ENCODE data around the gene STRN4. TPM values are rescaled to one million over a fixed set of nuclear protein-coding genes. Genes with fewer than 3 reads are reported as not detected.
A peak's percentile ranks its signal among the peaks of the same experiment; 100 is the strongest.

Gene STRN4
- polyA plus RNA-seq, 1 donor = 68.1 TPM

DNA sequence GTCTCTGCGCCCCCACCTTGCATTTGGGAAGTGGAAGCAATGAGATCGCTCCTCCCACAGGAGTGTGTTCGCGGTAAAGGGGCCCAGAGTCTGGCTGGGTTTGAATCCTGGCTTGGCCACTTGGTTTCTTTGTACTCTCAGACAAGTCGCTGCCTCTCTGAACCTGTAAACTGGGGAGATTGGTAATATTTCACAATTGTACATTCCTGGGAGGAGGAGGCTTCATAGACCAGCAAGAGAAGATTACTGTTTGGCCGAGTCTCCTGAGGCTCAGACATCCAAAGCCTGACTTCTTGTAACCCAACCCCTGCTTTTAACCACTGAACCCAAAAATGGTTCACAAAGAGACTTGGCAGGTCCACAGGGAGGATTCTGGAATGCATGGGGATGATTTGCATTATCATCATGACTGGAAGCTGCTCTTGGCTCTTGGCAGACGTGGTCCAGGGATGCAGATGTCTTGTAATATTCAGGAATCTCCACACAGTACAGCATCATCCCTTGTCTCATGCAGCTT is 13.6 kb upstream of the STRN4 start:
- no CpG with 5 or more reads among the region's 7 CpGs for WGBS (ENCODE audit: insufficient coverage, low lambda C conversion rate)
- no peaks in the 10 kb centered on the region for H3K27me3 ChIP-seq (ENCODE audit: control insufficient read depth, insufficient read depth, low read length)
- no peaks in the 10 kb centered on the region for H3K9me3 ChIP-seq (ENCODE audit: control insufficient read depth, low read depth, low read length)
- H3K4me3 ChIP-seq (ENCODE audit: low read length) = no peak overlapping the region
- DNase-seq = no peak
- no peak overlapping the region for H3K27ac ChIP-seq (ENCODE audit: low read length)
- peaks cover 4% of the 10 kb centered on the region for H3K4me1 ChIP-seq (ENCODE audit: control insufficient read depth, insufficient read depth, low read length)
- H3K36me3 ChIP-seq (ENCODE audit: control insufficient read depth, insufficient read depth, low read length) = peaks cover 9% of the 10 kb centered on the region

DNA sequence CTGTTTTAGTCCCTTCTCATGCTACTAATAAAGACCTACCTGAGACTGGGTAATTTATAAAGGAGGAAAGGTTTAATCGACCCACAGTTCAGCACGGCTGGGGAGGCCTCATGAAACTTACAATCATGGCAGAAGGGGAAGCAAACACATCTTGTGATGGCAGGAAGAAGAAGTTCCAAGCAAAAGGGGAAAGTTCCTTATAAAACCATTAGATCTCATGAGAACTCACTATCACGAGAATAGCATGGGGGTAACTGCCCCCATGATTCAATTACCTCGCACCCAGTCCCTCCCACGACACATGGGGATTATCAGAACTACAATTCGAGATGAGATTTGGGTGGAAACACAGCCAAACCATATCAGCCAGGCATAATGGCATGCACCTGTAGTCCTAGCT is 13.0 kb upstream of the STRN4 start:
- WGBS (ENCODE audit: insufficient coverage, low lambda C conversion rate) = no CpG with 5 or more reads among the region's 6 CpGs
- H3K36me3 ChIP-seq (ENCODE audit: control insufficient read depth, insufficient read depth, low read length) = peaks cover 9% of the 10 kb centered on the region
- no peak for DNase-seq
- no peaks in the 10 kb centered on the region for H3K4me1 ChIP-seq (ENCODE audit: control insufficient read depth, insufficient read depth, low read length)
- H3K27me3 ChIP-seq (ENCODE audit: control insufficient read depth, insufficient read depth, low read length) = no peaks in the 10 kb centered on the region
- H3K9me3 ChIP-seq (ENCODE audit: control insufficient read depth, low read depth, low read length) = no peaks in the 10 kb centered on the region
- no peak overlapping the region for H3K4me3 ChIP-seq (ENCODE audit: low read length)
- no peak overlapping the region for H3K27ac ChIP-seq (ENCODE audit: low read length)

- H3K4me3 ChIP-seq (ENCODE audit: low read length) = no peak overlapping the region
- no peaks in the 10 kb centered on the region for H3K9me3 ChIP-seq (ENCODE audit: control insufficient read depth, low read depth, low read length)
- WGBS (ENCODE audit: insufficient coverage, low lambda C conversion rate) = no CpG with 5 or more reads among the region's 30 CpGs
- DNase-seq = no peak
- H3K27ac ChIP-seq (ENCODE audit: low read length) = no peak overlapping the region
- no peaks in the 10 kb centered on the region for H3K4me1 ChIP-seq (ENCODE audit: control insufficient read depth, insufficient read depth, low read length)
- no peaks in the 10 kb centered on the region for H3K27me3 ChIP-seq (ENCODE audit: control insufficient read depth, insufficient read depth, low read length)
- peaks cover 17% of the 10 kb centered on the region for H3K36me3 ChIP-seq (ENCODE audit: control insufficient read depth, insufficient read depth, low read length)
These were observed 10.3 kb upstream of the STRN4 start for GRCh38 chr19:46756544-46756888.

GRCh38 chr19:46755853-46756543 is 9.7 kb upstream of the STRN4 start:
- no peaks in the 10 kb centered on the region for H3K4me1 ChIP-seq (ENCODE audit: control insufficient read depth, insufficient read depth, low read length)
- H3K4me3 ChIP-seq (ENCODE audit: low read length) = no peak overlapping the region
- WGBS (ENCODE audit: insufficient coverage, low lambda C conversion rate) = no CpG with 5 or more reads among the region's 86 CpGs
- DNase-seq = no peak
- H3K27ac ChIP-seq (ENCODE audit: low read length) = no peak overlapping the region
- no peaks in the 10 kb centered on the region for H3K9me3 ChIP-seq (ENCODE audit: control insufficient read depth, low read depth, low read length)
- H3K27me3 ChIP-seq (ENCODE audit: control insufficient read depth, insufficient read depth, low read length) = no peaks in the 10 kb centered on the region
- H3K36me3 ChIP-seq (ENCODE audit: control insufficient read depth, insufficient read depth, low read length) = peaks cover 17% of the 10 kb centered on the region

- H3K36me3 ChIP-seq (ENCODE audit: control insufficient read depth, insufficient read depth, low read length) = peaks cover 17% of the 10 kb centered on the region
- H3K9me3 ChIP-seq (ENCODE audit: control insufficient read depth, low read depth, low read length) = no peaks in the 10 kb centered on the region
- WGBS (ENCODE audit: insufficient coverage, low lambda C conversion rate) = no CpG with 5 or more reads among the region's 39 CpGs
- no peaks in the 10 kb centered on the region for H3K4me1 ChIP-seq (ENCODE audit: control insufficient read depth, insufficient read depth, low read length)
- no peak overlapping the region for H3K27ac ChIP-seq (ENCODE audit: low read length)
- no peak for DNase-seq
- no peak overlapping the region for H3K4me3 ChIP-seq (ENCODE audit: low read length)
- no peaks in the 10 kb centered on the region for H3K27me3 ChIP-seq (ENCODE audit: control insufficient read depth, insufficient read depth, low read length)
These were observed 9.0 kb upstream of the STRN4 start for GRCh38 chr19:46755077-46755852.

DNA sequence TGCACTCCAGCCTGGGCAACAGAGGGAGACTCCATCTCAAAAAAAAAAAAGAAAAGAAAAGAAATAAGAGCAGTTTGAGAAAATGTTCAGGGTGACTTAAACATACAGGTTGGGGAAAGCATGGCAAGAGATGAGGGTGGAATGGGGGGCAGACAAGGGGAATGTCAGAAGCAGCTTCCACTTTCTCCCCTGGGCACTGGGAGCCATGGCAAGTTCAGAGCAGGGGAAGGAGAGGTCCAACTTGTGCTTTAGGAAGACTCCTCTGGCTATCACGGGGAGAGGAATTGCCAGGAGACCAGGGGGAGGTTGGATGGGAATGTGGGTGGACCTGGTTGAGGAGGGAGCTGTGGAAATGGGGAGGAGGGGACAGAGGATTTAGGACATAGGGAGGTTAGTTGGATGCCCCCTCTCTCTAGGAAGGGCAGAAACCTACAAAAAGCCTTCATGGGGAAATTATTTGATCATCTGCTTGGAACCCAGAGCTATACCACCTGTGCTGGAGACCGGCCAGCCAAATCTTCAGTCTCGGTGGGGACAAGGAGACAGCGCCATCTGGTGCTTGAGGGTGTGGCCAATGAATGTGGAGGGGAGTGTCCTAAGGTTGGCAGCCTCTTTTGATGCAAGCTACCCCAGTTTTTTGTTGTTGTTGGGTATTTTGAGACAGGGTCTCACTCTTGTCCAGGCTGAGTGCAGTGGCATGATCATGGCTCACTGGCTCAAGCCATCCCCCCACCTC is 7.3 kb upstream of the STRN4 start:
- no peak overlapping the region for H3K4me3 ChIP-seq (ENCODE audit: low read length)
- H3K27me3 ChIP-seq (ENCODE audit: control insufficient read depth, insufficient read depth, low read length) = no peaks in the 10 kb centered on the region
- WGBS (ENCODE audit: insufficient coverage, low lambda C conversion rate) = no CpG with 5 or more reads among the region's 4 CpGs
- no peaks in the 10 kb centered on the region for H3K4me1 ChIP-seq (ENCODE audit: control insufficient read depth, insufficient read depth, low read length)
- peaks cover 17% of the 10 kb centered on the region for H3K36me3 ChIP-seq (ENCODE audit: control insufficient read depth, insufficient read depth, low read length)
- peak in 1 of 2 donors; percentile 41 for DNase-seq
- H3K9me3 ChIP-seq (ENCODE audit: control insufficient read depth, low read depth, low read length) = no peaks in the 10 kb centered on the region
- H3K27ac ChIP-seq (ENCODE audit: low read length) = no peak overlapping the region

- no peak overlapping the region for H3K27ac ChIP-seq (ENCODE audit: low read length)
- H3K4me3 ChIP-seq (ENCODE audit: low read length) = no peak overlapping the region
- no peak for DNase-seq
- H3K4me1 ChIP-seq (ENCODE audit: control insufficient read depth, insufficient read depth, low read length) = peaks cover 2% of the 10 kb centered on the region
- no CpG with 5 or more reads among the region's 21 CpGs for WGBS (ENCODE audit: insufficient coverage, low lambda C conversion rate)
- no peaks in the 10 kb centered on the region for H3K27me3 ChIP-seq (ENCODE audit: control insufficient read depth, insufficient read depth, low read length)
- H3K9me3 ChIP-seq (ENCODE audit: control insufficient read depth, low read depth, low read length) = no peaks in the 10 kb centered on the region
- peaks cover 8% of the 10 kb centered on the region for H3K36me3 ChIP-seq (ENCODE audit: control insufficient read depth, insufficient read depth, low read length)
These were observed 2.3 kb upstream of the STRN4 start for GRCh38 chr19:46748325-46749109.

- peak within 1 kb of the TSS; percentile 97 for H3K4me3 ChIP-seq (ENCODE audit: low read length)
- H3K4me1 ChIP-seq (ENCODE audit: control insufficient read depth, insufficient read depth, low read length) = peaks cover 2% of the 10 kb centered on the region
- no CpG with 5 or more reads among the region's 68 CpGs for WGBS (ENCODE audit: insufficient coverage, low lambda C conversion rate)
- peak in 1 of 2 donors; percentile 44 for DNase-seq
- H3K27ac ChIP-seq (ENCODE audit: low read length) = no peak within 1 kb of the TSS
- H3K9me3 ChIP-seq (ENCODE audit: control insufficient read depth, low read depth, low read length) = no peaks in the 10 kb centered on the region
- H3K27me3 ChIP-seq (ENCODE audit: control insufficient read depth, insufficient read depth, low read length) = no peaks in the 10 kb centered on the region
- H3K36me3 ChIP-seq (ENCODE audit: control insufficient read depth, insufficient read depth, low read length) = peaks cover 10% of the 10 kb centered on the region
These were observed 549 bp downstream of the STRN4 start, which contains the start of gene FKRP for GRCh38 chr19:46745521-46746280. FKRP (plus strand) TSS chr19:46746057; CDS start chr19:46755451, 9,394 bp downstream.

DNA sequence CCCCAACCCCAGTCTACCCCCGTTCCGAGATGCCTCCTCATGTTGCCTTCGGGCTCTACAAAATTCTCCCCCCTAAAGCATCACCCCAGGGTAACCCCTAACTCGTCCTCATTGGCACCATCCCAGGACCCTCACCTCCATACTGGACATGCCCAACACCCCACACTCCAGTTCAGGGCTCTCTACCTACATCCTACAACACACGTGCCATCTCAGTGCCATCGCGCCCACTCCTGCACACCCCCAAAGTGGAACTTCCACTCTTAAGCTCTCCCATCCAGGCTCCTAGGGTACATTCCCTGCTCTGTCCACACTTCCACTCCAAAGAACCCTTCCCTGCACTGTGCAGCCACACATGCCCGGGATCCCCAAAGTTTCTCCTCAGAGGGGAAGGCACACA is 1.2 kb downstream of the STRN4 start:
- H3K4me1 ChIP-seq (ENCODE audit: control insufficient read depth, insufficient read depth, low read length) = peaks cover 2% of the 10 kb centered on the region
- H3K27me3 ChIP-seq (ENCODE audit: control insufficient read depth, insufficient read depth, low read length) = no peaks in the 10 kb centered on the region
- H3K27ac ChIP-seq (ENCODE audit: low read length) = no peak overlapping the region
- no CpG with 5 or more reads among the region's 8 CpGs for WGBS (ENCODE audit: insufficient coverage, low lambda C conversion rate)
- no peak for DNase-seq
- H3K4me3 ChIP-seq (ENCODE audit: low read length) = peak overlapping the region; percentile 97
- H3K9me3 ChIP-seq (ENCODE audit: control insufficient read depth, low read depth, low read length) = no peaks in the 10 kb centered on the region
- H3K36me3 ChIP-seq (ENCODE audit: control insufficient read depth, insufficient read depth, low read length) = peaks cover 15% of the 10 kb centered on the region
